ENCODE measurements around the gene TRMT1.
A peak's percentile ranks its signal among the peaks of the same experiment; 100 is the strongest.

TRMT1 gene

DNA sequence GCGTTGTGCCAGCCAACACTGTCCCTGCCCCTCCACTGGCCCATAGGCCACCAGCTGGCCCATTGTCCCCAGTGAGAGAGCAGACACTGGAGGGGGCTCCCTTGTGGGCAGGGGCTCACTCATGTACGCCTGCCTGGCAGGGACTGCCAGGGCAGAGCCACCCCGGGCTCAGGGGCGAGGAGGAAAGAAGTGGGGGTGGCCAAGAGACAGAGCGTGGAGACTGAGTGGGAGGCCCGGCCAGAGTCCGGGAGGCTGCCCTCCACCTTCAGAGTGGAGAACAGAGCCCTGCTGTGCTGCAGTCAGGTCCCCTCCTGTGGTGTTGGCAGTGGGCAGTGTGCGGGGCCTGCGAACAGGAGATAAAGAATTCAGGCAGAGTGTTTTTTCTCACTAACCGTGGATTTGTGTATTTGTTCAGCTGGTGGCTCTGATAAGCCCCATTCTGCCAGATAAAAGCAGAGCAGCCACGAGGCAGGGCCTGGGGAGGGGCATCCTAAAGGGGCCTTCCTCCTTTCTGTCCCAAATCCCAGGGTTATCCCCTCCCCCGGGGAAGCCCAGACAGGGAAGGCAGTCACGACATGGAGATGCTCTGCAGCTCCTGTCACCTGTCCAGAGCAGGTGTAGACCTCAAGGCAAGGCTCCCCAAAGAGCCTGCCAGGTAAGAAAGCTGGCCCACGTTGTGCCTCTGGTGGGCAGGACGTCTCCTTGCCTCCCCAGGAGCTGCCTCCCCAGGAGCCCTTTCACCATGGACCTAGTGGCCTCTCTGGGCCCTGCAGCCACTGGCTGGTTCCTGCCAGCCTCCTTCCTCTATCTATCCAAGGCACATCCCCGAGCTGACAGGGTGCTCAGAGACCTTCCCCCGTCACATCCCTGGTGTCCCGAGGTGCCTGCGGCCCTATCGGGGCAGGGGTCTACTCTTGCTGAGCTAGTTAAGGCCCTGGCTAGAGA is 46.9 kb downstream of the TRMT1 start:
- no peak for DNase-seq

DNA sequence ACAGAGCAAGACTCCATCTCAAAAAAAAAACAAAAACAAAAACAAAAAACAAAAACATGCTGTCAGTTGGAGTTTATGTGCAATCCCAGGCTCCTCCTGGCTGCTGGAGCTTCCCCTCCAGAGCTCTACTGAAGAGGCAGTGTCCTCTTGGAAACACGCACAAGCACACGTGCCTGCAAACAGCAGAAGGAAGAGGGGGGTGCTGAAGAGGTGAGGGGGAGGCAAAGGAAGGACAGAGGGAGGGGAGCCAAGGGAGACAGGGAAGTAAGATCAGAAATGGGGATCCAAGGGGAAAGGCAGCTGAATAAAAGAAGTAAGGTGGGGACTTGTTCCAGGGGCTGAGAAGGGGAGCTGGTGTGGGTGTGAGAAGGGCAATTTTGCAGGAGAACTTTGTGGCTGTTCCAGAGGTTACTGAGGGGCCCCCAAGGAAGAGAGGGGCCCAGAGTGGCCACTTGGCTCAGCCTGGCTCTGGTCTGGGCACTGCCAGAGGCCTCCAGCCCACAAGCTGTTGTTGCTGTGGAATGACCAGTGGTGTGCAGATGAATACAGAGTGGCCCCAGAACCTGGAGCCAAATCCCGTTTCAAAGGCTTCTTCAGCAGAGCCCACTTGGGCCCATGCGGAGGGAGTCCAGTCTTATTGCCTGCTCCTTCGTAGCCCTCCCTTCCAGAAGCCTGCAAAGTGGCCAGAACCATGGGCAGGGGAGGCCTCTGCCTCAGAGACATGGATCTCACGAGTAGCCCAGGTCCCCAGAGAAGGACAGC is 48.3 kb downstream of the TRMT1 start:
- no peak for DNase-seq

DNA sequence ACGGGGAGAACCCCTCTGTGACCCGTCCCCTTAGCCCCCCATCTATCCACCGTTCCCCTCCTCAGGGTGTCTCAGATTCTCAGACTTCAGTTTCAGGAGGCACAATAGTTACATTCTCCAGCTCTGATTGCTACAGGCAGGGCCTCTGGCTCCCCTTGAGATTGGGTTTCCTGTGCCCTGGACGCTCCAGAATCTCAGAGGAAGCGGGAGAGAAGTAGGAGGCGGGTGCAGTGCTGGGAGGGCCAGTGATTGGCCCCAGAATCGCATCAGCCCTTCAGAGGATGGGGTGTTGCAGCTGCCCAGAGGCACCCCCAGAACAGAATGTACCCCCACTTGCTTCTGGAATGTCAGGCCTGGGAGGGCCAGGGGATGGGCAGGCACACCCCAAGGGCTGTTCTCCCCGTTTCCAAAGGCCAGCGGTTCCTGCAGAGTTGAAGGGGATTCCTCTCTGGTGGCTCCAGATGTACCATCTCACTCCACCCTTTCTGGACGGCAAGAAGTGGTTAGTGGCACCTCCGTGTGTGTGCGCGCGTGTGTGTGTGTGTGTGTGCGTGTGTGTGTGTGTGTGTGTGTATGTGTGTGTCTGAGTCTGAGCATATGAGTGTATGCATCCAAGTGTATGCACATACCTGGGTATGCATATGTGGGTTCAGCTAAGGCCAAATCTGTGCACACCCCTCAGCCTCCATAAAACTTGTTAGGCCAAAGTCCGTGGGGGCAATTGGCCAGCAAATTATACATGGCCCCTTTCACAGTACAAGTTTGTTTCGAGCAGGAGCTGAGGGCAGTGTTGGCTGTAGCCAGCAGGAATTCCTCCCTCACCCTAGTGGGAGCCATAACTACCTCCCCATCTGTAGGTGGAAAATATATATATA is 49.4 kb downstream of the TRMT1 start:
- DNase-seq: no peak

DNA sequence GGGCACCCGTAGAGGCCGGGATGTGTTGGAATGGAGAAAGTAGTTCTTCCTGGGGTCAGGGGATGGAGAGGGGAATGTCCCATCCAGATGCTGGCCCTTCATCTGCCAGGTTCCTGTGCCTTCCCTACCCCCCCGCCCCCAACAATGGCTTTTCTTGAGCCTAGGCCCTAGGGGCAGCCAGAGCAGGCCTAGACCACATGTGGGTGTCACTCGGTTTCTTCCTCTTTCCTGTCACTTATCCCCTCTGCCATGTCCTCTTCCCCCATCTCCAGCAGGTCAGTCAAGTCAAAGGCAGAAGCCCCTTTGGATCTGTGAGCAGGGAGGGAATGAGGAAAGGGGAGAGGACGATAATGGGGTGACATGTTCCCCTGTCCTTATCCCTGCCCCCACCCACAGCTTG is 50.3 kb downstream of the TRMT1 start:
- DNase-seq: no peak

DNA sequence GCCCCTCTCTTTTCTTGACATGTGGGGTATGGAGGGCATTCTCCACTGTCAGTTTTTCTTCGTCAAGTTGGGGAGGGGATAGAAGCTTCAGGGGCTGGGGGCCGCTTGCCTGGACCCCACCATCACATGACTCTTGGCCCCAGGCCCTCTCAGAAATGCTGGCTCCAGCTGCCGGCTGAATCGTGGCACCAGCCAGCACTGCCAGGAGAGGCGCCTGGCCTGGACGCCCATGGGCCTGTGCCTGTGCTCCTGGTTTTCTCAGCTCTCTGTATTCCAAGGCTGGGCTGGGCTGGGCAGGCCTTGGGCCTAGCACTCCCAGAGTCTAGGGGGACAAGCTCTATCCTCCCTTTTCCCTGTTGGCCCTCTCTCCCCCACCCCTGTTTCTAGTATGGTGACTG is 52.4 kb downstream of the TRMT1 start:
- DNase-seq: no peak

DNA sequence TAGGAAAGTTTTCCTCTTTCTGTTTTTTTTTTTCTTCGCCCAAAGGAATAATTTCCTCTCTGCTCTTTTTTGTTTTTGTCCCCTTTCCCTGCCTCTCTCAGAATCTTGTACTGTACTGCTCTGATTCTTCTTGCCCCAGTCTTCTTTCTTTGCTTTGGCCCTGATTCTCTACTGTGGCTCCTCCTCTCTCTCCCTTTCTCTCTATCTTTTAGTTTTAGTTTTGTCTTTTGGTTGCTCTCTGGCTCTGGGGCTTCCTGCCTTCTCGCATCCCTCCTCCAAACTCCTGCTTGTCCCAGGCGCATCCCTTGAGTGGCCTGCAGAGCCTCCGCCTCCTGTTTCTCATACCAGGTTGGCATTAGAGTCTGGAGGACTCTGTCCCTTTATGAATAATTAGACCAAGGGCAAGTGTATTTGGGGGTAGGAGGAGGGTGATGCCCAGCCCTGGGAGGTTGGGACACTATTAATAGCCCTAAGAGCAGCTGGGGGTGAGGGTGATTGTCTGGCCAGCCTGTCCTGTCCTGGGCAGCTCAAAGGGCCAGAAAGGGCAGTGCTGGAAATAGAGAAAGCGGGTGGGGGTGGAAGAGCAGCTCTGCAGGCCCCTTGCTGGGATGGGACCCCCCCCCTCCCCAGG is 53.0 kb downstream of the TRMT1 start:
- no peak for DNase-seq

DNA sequence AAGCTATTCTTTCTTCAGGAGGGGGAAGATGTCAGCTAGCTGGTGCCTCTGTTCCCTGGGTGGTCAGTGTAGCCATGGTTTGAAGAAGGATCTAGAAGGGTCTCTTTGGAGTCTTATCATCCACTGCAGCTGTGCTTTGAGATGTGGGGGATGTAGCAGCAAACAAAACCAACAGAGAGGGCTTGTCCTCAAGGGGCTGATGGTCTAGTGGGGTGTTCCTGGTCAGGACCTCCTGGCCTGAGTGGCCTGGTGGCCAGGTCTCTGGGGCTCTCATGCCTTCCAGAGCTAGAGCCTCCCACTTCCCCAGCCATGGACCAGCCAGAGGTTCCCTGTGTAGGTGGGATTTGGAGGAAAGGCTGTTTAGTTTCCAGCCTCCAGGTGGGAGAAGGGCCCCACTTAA is 54.2 kb downstream of the TRMT1 start:
- DNase-seq: no peak

DNA sequence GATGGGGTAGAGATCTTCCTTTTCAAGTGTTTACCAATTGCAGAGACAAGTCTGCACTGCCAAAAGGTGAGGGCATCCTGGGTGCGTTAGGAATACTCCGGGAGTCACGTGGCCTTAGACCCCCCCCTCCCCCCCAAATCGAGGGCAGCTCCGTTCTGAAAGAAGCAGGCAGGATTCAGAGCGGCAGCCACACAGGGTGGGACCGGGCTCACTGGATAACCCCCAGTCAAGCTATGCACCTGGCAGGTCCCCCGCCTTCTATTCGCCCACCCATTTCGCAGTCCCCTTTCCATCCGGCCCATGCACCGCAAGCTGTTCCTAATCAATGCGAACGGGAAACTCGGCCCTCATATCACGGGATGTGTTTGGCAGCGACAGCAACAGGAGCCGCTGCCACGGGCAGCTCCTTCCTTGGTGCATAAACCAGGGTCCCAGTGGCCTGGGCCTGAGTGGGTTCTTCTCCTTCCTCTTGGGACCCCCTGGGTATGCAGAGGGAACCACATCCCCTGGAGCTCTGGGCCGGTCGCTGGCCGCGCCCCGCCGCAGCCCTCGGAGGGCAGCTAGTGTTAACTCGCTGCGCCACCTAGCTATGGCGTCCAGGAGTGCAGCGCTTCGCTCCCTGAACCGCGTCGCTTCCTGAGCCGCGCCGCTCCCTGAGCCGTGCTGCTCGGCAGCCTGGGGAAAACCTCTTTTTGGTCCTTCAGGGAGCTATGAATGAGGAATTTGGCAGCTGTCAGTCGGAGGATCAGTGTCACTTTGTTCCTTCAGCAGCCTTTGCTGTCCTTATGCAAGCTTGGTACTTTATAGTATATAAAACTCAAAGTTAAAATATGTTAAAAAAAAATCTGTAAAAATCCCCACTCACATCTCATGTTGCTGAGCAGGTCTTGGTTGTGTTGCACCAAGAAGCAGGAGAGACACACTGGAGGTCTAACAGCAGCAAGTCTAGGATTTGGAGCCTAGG is 55.3 kb downstream of the TRMT1 start:
- peak; percentile 77 for DNase-seq

DNA sequence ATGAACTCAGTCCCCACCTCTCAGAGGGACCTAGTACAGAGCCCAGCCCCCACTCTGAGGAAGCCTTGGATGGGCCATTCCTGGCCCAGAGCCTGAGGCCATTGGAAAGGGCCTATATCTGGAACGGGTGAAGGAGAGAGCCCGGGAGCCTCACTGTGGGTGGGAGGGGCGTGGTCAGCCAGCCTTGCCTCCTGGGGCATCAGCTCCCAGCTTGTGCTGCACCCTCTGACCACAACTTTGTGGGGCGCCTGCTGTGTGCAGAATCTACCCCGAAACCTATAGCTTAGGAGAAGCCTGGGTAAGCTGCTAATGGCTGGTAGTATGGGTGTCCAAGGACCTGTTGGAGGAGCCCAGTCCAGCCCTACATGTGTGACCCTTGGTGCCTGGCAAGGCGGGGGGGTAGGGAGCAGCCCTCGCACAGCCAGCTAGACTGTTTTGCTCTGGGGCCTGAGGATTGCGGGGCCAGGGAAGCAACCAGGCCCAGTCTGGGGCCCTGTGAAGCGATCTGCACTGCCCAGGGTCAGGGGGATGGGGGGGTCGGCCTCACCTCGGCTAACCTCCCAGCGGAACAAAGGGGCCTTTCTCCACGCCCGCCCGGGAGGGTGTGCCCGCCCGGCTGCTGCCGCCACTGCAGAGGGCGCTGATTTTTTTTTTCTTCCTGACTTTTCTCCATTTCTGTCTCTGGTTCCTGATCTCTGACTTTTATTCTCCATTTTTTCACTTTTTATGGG is 56.1 kb downstream of the TRMT1 start:
- no peak for DNase-seq

DNA sequence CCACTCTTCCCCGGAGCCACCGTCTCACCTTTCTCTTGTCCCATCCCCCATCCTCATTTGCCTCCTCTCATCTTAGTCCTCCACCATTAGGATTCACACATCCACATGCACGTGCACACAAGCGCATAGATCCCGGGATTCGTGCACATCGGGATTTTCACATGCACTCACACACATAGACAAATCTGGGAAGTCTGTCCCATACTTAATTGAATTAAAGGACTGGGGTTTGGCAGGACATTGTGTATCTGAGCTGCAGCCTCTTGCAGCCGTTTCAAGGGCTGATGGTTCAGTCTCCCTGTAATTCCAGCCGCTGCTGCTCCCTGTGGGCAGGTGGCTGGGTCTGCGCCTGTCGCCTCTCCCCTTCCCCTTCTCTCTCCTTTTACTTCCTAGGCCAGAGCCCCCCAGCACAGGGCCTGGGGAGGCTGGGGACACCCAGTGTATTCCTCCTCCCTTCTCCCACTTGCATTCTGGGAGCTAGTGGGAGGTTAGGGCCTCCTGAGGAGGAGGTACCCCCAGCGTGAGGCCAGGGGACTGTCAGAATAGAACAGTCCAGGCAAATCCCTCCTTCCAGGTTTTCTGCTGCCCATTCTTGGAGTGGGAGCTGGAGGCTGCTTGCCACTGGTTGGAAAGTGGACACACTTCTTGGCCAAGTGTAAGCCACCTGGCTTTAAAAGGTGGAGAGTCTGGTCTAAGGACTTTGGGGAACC is 57.4 kb downstream of the TRMT1 start:
- DNase-seq: no peak

DNA sequence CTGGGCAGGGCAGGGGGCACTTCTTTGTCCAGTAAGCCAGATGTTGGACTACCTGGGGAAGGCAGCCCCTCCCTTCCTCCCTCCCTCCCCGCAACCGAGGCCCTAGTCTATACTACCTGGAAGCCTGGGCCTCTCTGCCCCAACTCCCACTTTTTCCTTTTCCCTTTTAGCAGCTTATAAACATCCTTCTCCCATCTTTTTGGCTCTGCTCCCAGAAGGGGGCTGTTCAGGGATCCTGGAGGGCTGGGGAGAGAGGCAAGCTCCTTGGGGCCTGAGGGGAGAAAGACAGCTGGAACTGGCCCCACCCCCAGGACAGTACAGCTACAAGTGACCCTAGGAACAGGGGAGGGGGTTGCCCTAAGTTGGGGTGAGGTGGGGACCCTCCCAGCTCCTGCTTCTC is 58.8 kb downstream of the TRMT1 start:
- DNase-seq: no peak

DNA sequence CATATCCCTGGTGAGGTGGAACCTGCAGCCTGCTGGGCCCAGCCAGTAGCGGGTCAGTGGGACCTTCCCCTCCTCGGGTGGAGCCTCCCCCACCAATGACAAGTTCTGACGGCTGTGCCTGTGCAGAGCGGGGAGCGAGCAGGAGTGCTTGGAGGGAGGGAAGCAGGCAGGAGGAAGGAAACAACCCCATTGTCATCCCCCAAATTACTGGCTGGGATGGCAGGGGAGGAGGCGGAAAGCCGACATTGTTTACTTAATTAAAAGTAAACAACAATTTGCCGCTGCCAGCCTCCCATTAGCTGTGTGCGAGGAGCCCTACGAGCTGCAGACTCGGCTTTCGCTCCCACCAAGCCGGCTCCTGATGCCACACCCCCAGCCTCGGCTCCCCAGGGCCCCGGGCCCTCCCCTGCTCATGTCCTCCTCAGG is 59.4 kb downstream of the TRMT1 start:
- no peak for DNase-seq

DNA sequence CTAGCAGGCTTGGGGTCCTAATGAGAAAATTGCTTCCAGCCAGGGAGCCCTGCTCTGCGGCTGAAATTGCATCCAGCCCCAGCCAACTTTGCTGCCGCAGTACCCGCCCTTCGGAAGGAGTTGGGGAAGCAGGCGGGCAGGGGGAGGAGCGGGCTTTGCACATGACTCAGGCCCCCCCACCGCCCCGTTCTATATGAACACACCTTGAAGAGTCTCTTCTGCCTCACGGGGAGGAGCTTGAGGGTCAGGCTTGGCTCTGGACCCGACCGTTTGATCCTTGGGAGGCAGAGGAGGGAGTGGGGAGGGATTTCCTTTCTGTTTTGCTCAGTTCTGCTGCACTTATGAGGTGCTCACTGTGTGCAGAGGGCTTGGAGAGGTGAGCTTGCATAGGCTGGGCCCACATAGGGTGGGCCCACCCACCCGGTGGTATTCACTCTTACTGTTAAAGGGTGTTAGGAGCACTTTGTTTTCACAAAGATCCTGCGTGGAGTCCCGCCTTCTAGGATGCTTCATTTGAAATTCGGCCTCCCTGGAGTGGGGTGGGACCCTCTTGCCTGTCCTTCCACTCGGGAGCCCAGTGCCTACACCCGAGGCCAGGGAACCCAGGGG is 60.4 kb downstream of the TRMT1 start:
- DNase-seq: no peak

DNA sequence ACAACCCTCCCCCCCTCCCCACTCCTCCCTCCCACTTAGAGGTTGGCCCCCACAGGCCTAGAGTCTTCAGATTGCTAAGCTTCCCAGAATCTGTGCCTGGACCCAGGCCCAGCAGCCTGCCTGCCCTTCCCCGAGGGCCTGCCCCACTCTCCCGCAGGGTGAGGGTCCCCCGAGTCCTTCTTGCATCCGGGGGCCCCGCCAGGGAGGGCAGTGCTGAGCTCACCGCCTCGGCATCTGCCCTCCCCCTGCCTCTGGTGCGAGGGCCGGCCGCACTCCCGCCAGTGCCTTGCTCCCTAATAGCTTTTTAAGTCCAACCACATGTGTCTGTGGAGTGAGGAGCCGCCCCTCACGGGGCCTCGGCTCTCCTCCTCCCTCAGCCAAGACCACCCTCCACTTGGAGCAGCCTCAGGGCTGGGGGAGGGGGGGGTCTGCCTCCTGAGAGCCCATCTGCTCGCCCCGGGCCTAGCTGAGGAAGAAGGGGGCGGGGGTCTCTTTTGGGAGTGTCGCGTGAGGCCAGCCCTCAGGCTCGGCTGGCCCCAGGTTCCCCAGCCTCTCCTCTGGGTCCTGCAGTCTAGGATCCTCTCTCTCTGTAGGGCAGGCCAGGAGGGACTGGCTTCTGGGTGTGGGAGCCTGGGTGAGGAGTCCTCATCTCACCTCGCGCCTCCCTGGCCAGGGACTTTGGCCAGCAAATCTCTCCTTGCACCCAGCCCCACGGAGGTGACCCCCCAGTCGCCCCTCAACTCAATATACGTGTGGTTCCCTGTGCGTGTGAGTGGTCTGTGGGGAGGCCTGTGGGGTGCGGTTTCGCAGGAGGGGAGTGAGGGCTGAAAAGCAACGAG is 61.1 kb downstream of the TRMT1 start:
- DNase-seq: no peak

Data from activated CD4-positive, alpha-beta T cell treated with anti-CD3 and anti-CD28 coated beads, Interleukin-10, Interleukin-2, amounts not matched to agents 100 ng/mL and 50 ng/mL, durations not matched to agents 16 hours and 8 hours (primary cell).